ENCODE data around the gene FAM111A.
A peak's percentile ranks its signal among the peaks of the same experiment; 100 is the strongest.

DNA sequence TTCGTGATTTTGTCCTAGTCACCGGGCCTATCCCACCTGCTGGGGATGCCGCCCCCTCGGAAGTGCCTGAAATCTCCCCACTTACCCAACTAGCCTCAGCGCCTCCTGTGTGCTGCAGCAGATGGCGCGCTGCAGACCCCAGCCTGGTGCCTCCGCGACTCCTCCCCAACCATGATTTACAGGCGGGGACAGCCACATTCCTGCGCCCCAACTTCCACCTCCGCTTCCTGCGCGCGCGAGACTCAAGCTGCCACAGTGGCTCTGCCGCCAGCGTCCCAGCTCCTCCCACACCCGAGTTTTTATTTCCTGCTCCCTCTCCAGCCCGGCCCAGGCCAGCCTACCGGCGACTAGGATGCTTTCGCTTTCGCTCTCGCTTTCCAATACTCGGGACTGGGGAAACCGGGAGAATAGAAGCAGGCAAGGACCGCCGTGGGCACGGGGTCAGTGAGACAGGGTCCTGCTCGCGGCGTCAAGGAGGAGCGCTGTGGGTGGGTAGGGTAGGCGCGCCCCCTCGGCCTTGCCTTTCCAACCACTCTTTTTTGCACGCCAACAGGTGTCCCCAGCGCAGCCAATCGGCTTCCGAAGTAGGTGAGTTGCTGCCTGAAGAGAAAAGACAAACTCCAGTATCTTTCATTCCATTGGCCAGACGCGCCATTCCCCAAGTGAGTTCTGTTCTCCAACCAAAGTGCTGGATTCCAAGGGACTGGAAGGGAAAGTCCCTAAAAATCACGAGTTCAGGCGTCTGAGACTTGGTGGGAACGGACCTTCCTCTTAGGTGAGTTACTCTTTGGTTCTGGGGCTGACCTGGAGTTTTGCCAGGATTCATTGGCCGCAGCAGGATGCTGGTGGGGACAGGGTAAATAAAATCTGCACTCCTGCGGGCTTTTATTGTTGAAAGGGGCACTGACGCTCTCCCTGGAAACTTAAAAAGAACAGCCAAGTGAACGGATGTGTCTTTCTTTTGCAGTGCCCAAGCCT, at the start of gene FAM111A:
- TF ChIP-seq, protein P1, sequence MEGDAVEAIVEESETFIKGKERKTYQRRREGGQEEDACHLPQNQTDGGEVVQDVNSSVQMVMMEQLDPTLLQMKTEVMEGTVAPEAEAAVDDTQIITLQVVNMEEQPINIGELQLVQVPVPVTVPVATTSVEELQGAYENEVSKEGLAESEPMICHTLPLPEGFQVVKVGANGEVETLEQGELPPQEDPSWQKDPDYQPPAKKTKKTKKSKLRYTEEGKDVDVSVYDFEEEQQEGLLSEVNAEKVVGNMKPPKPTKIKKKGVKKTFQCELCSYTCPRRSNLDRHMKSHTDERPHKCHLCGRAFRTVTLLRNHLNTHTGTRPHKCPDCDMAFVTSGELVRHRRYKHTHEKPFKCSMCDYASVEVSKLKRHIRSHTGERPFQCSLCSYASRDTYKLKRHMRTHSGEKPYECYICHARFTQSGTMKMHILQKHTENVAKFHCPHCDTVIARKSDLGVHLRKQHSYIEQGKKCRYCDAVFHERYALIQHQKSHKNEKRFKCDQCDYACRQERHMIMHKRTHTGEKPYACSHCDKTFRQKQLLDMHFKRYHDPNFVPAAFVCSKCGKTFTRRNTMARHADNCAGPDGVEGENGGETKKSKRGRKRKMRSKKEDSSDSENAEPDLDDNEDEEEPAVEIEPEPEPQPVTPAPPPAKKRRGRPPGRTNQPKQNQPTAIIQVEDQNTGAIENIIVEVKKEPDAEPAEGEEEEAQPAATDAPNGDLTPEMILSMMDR (conservative IDR thresholded peaks at IDR 0.05; ENCODE audit: low read depth, low read length), result peak; percentile 68
- no peak for TF ChIP-seq EZH2 (IDR thresholded peaks at IDR 0.05; ENCODE audit: borderline replicate concordance, low read depth, low read length, poor library complexity, severe bottlenecking)

Data from A673 (cell line).